DOHH2 (cell line): Measurements from ENCODE around the gene CIBAR2.

Source experiments
- H3F3A ChIP-seq: fragments of 200-600 bp; sonication (generic), shearing (Covaris generic); 2 replicates; pipeline ENCODE4 v1.6.0; 2016; ENCODE audit warnings: antibody characterized with exemption, mild to moderate bottlenecking; ENCODE audit not compliant: control insufficient read depth, insufficient read depth
- H3K27ac ChIP-seq: fragments of 200-600 bp; sonication (generic); 2 replicates; pipeline ENCODE4 v1.5.1; 2014; ENCODE audit warnings: low read depth, mild to moderate bottlenecking, low read length, moderate library complexity
- H3K27me3 ChIP-seq: fragments of 200-600 bp; sonication (generic); 2 replicates; pipeline ENCODE4 v1.6.1; 2014; ENCODE audit warnings: mild to moderate bottlenecking, low read length, mixed read lengths; ENCODE audit not compliant: control insufficient read depth
- H3K36me3 ChIP-seq: fragments of 200-600 bp; sonication (generic); 2 replicates; pipeline ENCODE4 v1.6.1; 2014; ENCODE audit warnings: mild to moderate bottlenecking, low read length, moderate library complexity, mixed read lengths; ENCODE audit not compliant: control insufficient read depth
- H3K4me1 ChIP-seq: fragments of 200-600 bp; sonication (generic); 2 replicates; pipeline ENCODE4 v1.6.1; 2014; ENCODE audit warnings: mild to moderate bottlenecking, low read length, mixed read lengths; ENCODE audit not compliant: control insufficient read depth
- H3K4me2 ChIP-seq: fragments of 200-600 bp; sonication (generic); 2 replicates; pipeline ENCODE4 v1.6.0; 2014; ENCODE audit warnings: mild to moderate bottlenecking, low read length, moderate library complexity
- H3K4me3 ChIP-seq: fragments of 200-600 bp; sonication (generic); 2 replicates; pipeline ENCODE4 v1.5.1; 2014; ENCODE audit warnings: mild to moderate bottlenecking, low read length, mixed read lengths
- H3K79me2 ChIP-seq: fragments of 200-600 bp; sonication (generic); 2 replicates; pipeline ENCODE4 v1.6.1; 2014; ENCODE audit warnings: mild to moderate bottlenecking, low read length, mixed read lengths; ENCODE audit not compliant: control insufficient read depth
- H3K9me2 ChIP-seq: fragments of 200-600 bp; sonication (generic); replicated peaks from 2 replicates; pipeline ENCODE4 v1.6.1; 2014; ENCODE audit warnings: mild to moderate bottlenecking, low read length, mixed read lengths; ENCODE audit not compliant: control insufficient read depth
- H3K9me3 ChIP-seq: fragments of 200-600 bp; sonication (generic); 2 replicates; pipeline ENCODE4 v1.6.1; 2014; ENCODE audit warnings: antibody characterized with exemption, low read length, mixed read lengths; ENCODE audit not compliant: control insufficient read depth, insufficient read depth
- H4K20me1 ChIP-seq: fragments of 200-600 bp; sonication (generic); 2 replicates; pipeline ENCODE4 v1.6.0; 2014; ENCODE audit warnings: low read depth, mild to moderate bottlenecking, antibody characterized with exemption, low read length, moderate library complexity; ENCODE audit not compliant: control insufficient read depth, insufficient read depth
- CTCF ChIP-seq: fragments of 200-600 bp; sonication (generic); IDR thresholded peaks from one replicate; pipeline ENCODE4 v1.5.1; 2014; ENCODE audit warnings: antibody characterized with exemption, mild to moderate bottlenecking, low read depth, low read length; ENCODE audit not compliant: poor library complexity, severe bottlenecking
- EZH2phosphoT487 ChIP-seq: fragments of 200-600 bp; sonication (generic); IDR thresholded peaks from 2 replicates; pipeline ENCODE4 v1.6.1; 2017; ENCODE audit warnings: borderline replicate concordance, mild to moderate bottlenecking, antibody characterized with exemption, low read length, moderate library complexity, mixed read lengths

Gene CIBAR2

DNA sequence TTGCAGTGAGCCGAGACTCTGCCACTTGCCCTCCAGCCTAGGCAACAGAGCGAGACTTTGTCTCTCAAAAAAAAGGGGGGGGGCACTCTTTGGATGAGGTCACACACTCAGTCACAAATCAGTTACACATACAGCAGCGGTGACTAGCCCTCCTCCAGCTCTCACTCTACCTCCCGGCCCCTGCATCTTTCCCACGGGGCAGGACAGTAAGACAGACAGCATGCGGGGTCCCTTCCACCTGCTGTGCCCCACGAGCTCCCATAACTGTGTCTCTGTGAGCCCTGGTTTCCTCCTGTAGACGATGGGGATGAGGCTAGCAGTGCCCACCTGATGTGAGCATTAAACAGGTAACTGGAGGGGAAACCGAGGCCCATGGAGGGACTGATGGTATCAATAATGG lies 5.2 kb downstream of the CIBAR2 start:
- Histone ChIP-seq H3K27me3 (no peaks in the 10 kb centered on the region; the same call in 1 of the 2 replicates), H3K4me3 (no peak overlapping the region)

DNA sequence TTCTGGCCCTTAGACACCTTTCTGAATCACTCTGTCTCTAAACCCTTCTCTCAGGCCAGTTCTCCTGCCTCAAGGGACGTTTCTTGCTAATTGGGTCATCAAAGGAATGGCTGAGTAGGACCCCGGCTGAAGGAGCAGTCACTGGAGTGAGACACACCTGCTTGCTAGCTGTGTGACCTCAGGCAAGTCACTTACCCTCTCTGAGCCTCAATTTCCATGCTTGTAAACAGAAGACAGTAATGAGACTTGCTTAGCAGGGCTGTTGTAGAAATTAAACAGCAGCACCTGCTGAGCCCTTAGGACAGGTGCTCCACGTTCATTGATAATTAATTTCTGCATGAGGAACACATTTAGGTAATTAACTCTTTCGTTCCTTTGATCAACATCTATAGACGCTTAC lies 6.8 kb downstream of the CIBAR2 start:
- no peaks in the 10 kb centered on the region for H3F3A ChIP-seq
- no peaks in the 10 kb centered on the region for H3K9me3 ChIP-seq
- no peaks in the 10 kb centered on the region for H3K36me3 ChIP-seq
- TF ChIP-seq EZH2phosphoT487 (no peak), CTCF (no peak)
- H3K4me3 ChIP-seq = no peak overlapping the region
- no peaks in the 10 kb centered on the region for H3K9me2 ChIP-seq
- H3K27ac ChIP-seq = no peak overlapping the region
- no peaks in the 10 kb centered on the region for H4K20me1 ChIP-seq
- H3K79me2 ChIP-seq = no peaks in the 10 kb centered on the region
- H3K27me3 ChIP-seq = no peaks in the 10 kb centered on the region; the same call in 1 of the 2 replicates
- H3K4me2 ChIP-seq = peak overlapping the region; percentile 40
- peaks cover 21% of the 10 kb centered on the region for H3K4me1 ChIP-seq

More for the DNA sequence above, 5.2 kb downstream of the CIBAR2 start:
- Histone ChIP-seq H3K4me2 (no peak overlapping the region), H3F3A (no peaks in the 10 kb centered on the region), H4K20me1 (no peaks in the 10 kb centered on the region), H3K4me1 (peaks cover 20% of the 10 kb centered on the region), H3K79me2 (no peaks in the 10 kb centered on the region), H3K36me3 (no peaks in the 10 kb centered on the region), H3K9me2 (no peaks in the 10 kb centered on the region), H3K9me3 (no peaks in the 10 kb centered on the region), H3K27ac (no peak overlapping the region)
- no peak for TF ChIP-seq CTCF
- no peak for TF ChIP-seq EZH2phosphoT487

GRCh38 chr16:85104821-85105391 lies 7.4 kb downstream of the CIBAR2 start:
- H3F3A ChIP-seq = no peaks in the 10 kb centered on the region
- H3K9me3 ChIP-seq = no peaks in the 10 kb centered on the region
- H3K4me1 ChIP-seq = peaks cover 21% of the 10 kb centered on the region
- H3K27me3 ChIP-seq = no peaks in the 10 kb centered on the region; the same call in 1 of the 2 replicates
- peak overlapping the region; percentile 40 for H3K4me2 ChIP-seq
- H4K20me1 ChIP-seq = no peaks in the 10 kb centered on the region
- H3K9me2 ChIP-seq = no peaks in the 10 kb centered on the region
- no peaks in the 10 kb centered on the region for H3K79me2 ChIP-seq
- no peak overlapping the region for H3K27ac ChIP-seq
- no peak for TF ChIP-seq CTCF
- no peak for TF ChIP-seq EZH2phosphoT487
- H3K36me3 ChIP-seq = no peaks in the 10 kb centered on the region
- H3K4me3 ChIP-seq = no peak overlapping the region
